A673 (cell line): Measurements from ENCODE around the gene PID1. TPM values are rescaled to one million over a fixed set of nuclear protein-coding genes. Genes with fewer than 3 reads are reported as not detected.

ENCODE experiments used
- BruUV-seq: library from RNA; stranded (reverse); fragments of 400-500 nt; replicated peaks from 2 replicates; lab custom pipeline; 2021; lab: Mats Ljungman, UMichigan
- CTCF ChIA-PET: fragments of 300-600 bp; sonication (Branson Sonifier 250); formaldehyde crosslinking; loops from one replicate; lab custom pipeline; 2022; ENCODE audit warnings: antibody characterized with exemption; lab: Charles Lee
- POLR2A ChIA-PET: fragments of 300-600 bp; sonication (Branson Sonifier 250); formaldehyde crosslinking; loops from one replicate; lab custom pipeline; 2022; ENCODE audit warnings: antibody characterized with exemption; ENCODE audit not compliant: low non-redundant PET; lab: Charles Lee
- DNase-seq: peaks from one replicate; pipeline ENCODE4 v3.0.0-alpha.2; 2015; ENCODE audit warnings: low spot score
- H3K27ac ChIP-seq: fragments of 200-600 bp; sonication (generic); 2 replicates; pipeline ENCODE4 v1.5.1; 2016; ENCODE audit warnings: mixed run types, low read depth, mild to moderate bottlenecking, mixed read lengths, antibody characterized with exemption, low read length; ENCODE audit not compliant: poor library complexity, severe bottlenecking
- H3K27me3 ChIP-seq: fragments of 200-600 bp; sonication (generic); replicated peaks from 2 replicates; pipeline ENCODE4 v1.6.1; 2017; ENCODE audit warnings: mixed run types, low read depth, mild to moderate bottlenecking, mixed read lengths, antibody characterized with exemption, low read length; ENCODE audit not compliant: insufficient read depth, poor library complexity
- H3K36me3 ChIP-seq: fragments of 200-600 bp; sonication (generic); 2 replicates; pipeline ENCODE4 v1.6.1; 2016; ENCODE audit warnings: mixed run types, mild to moderate bottlenecking, mixed read lengths, antibody characterized with exemption, low read length; ENCODE audit not compliant: insufficient read depth, poor library complexity, severe bottlenecking
- H3K4me1 ChIP-seq: fragments of 200-600 bp; sonication (generic); 2 replicates; pipeline ENCODE4 v1.6.1; 2017; ENCODE audit warnings: mixed run types, mild to moderate bottlenecking, mixed read lengths, antibody characterized with exemption, low read length; ENCODE audit not compliant: insufficient read depth, poor library complexity, severe bottlenecking
- H3K4me3 ChIP-seq: fragments of 200-600 bp; sonication (generic); 2 replicates; pipeline ENCODE4 v1.5.1; 2016; ENCODE audit warnings: low read depth, mixed run types, mild to moderate bottlenecking, mixed read lengths, low read length; ENCODE audit not compliant: poor library complexity, severe bottlenecking
- H3K9me3 ChIP-seq: fragments of 200-600 bp; sonication (generic); 2 replicates; pipeline ENCODE4 v1.6.1; 2016; ENCODE audit warnings: mixed run types, low read depth, mild to moderate bottlenecking, mixed read lengths, antibody characterized with exemption, low read length; ENCODE audit not compliant: poor library complexity, severe bottlenecking
- EZH2 ChIP-seq: fragments of 200-600 bp; sonication (generic); IDR thresholded peaks from 2 replicates; pipeline ENCODE4 v1.6.1; 2017; ENCODE audit warnings: borderline replicate concordance, low read depth, mild to moderate bottlenecking, mixed read lengths, antibody characterized with exemption, low read length; ENCODE audit not compliant: poor library complexity, severe bottlenecking
- intact Hi-C: fragments of 100-400 bp; cut with micrococcal nuclease; formaldehyde crosslinking; loops from one replicate; pipeline ENCODE4 v1.10.0; 2022; ENCODE audit not compliant: unreplicated experiment
- total RNA-seq: library from RNA; stranded (reverse); gene quantifications from 2 replicates; pipeline ENCODE4 v1.2.3, GENCODE V29; 2021
- TF ChIP-seq, protein P1 (sequence below): fragments of 300-800, 200-600 bp; sonication (generic); conservative IDR thresholded peaks from 2 replicates; pipeline ENCODE4 v1.5.1; 2017; ENCODE audit warnings: low read depth, mild to moderate bottlenecking, antibody characterized with exemption, low read length, moderate library complexity, mixed read lengths

The PID1 gene
- total RNA-seq, 1 experiment from 2014 or later, result 1.5 TPM

DNA sequence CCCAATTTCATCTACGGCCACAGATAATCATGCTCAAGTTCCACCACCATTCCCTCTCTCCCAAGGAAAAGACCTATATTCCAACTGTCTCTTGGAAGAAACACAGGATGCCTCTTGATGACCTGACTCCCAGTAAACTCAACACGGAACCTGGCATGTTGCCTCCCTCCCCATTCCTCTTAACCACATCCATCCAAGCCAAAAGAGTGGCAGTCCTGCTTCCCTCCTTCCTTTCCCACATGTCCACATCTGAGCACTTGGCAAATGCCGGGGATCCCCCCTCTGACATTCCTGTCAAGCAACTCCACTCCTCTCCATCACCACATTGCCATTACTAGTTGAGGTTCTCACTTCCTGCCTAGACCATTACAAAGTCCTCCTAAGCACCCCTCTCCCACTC is 49.4 kb downstream of the PID1 start:
- ChIA-PET CTCF (no interaction called here), POLR2A (no interaction called here)
- H3K27me3 ChIP-seq, result no peaks in the 10 kb centered on the region
- no peaks in the 10 kb centered on the region for H3K36me3 ChIP-seq
- no peak for DNase-seq
- no peak overlapping the region for H3K27ac ChIP-seq
- no peaks in the 10 kb centered on the region for H3K4me1 ChIP-seq
- intact Hi-C loops, result no loop called here
- TF ChIP-seq, protein P1, sequence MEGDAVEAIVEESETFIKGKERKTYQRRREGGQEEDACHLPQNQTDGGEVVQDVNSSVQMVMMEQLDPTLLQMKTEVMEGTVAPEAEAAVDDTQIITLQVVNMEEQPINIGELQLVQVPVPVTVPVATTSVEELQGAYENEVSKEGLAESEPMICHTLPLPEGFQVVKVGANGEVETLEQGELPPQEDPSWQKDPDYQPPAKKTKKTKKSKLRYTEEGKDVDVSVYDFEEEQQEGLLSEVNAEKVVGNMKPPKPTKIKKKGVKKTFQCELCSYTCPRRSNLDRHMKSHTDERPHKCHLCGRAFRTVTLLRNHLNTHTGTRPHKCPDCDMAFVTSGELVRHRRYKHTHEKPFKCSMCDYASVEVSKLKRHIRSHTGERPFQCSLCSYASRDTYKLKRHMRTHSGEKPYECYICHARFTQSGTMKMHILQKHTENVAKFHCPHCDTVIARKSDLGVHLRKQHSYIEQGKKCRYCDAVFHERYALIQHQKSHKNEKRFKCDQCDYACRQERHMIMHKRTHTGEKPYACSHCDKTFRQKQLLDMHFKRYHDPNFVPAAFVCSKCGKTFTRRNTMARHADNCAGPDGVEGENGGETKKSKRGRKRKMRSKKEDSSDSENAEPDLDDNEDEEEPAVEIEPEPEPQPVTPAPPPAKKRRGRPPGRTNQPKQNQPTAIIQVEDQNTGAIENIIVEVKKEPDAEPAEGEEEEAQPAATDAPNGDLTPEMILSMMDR, result no peak
- no peak for TF ChIP-seq EZH2
- no TSS peak for BruUV-seq
- H3K4me3 ChIP-seq, result no peak overlapping the region
- no peaks in the 10 kb centered on the region for H3K9me3 ChIP-seq

DNA sequence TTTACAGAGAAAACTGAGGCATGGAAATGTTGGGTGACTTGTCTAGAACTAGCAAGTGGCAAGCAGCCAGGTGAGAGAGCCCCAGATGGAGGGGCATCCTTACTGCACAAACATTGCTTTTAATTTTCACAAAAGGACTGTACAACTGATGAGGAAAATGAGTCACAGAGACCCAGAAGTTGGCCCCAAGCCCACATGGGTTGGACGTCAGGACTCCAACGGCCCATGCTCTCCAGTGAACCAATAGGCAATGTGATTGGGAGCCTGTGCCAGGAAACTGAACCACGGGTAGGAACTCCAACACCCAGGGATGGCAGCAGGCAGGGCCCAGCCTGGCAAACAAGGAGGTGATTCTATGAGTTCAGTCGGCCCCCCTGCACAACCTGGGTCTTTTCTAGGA is 50.8 kb downstream of the PID1 start:
- no peak for DNase-seq
- no peaks in the 10 kb centered on the region for H3K9me3 ChIP-seq
- BruUV-seq, result no TSS peak
- POLR2A ChIA-PET, result no interaction called here
- H3K36me3 ChIP-seq, result no peaks in the 10 kb centered on the region
- no peak overlapping the region for H3K4me3 ChIP-seq
- H3K27me3 ChIP-seq, result no peaks in the 10 kb centered on the region
- TF ChIP-seq, protein P1, result no peak
- TF ChIP-seq EZH2, result no peak
- CTCF ChIA-PET, result no interaction called here
- intact Hi-C loops, result no loop called here
- no peak overlapping the region for H3K27ac ChIP-seq
- H3K4me1 ChIP-seq, result no peaks in the 10 kb centered on the region

DNA sequence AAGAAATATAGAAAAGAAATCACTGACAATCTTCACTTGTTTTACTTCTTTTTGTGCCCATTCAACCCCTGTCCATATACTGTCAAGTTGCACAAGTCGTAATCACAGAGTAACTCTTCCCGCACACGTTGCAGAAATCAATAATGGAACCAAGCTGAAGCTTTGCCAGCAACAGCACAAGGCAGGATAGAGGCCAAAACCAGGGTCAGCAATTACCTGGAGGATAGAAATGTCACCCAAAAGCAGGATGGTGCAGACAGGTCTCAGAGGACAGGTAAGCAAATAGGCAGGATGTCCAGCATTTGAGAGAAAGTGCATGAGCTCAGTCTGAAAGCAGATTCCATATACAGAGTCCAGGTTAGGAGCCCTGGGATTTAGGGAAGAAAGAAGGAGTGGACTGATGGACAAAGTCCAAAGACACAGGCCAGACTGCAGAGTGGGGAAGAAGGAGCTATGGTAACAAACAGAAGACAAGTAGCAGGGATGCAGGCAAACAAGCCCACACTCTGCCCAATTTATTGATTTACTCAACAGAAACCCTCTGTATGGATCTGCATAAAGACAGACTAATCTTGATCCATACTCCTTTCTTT is 52.7 kb downstream of the PID1 start:
- ChIA-PET POLR2A (no interaction called here), CTCF (no interaction called here)
- H3K27ac ChIP-seq, result no peak overlapping the region
- no peaks in the 10 kb centered on the region for H3K4me1 ChIP-seq
- intact Hi-C loops, result no loop called here
- no peaks in the 10 kb centered on the region for H3K9me3 ChIP-seq
- TF ChIP-seq, protein P1, result no peak
- no peak for TF ChIP-seq EZH2
- H3K27me3 ChIP-seq, result no peaks in the 10 kb centered on the region
- BruUV-seq, result no TSS peak
- no peak overlapping the region for H3K4me3 ChIP-seq
- DNase-seq, result no peak
- H3K36me3 ChIP-seq, result no peaks in the 10 kb centered on the region
